Aorta (tissue), 5 donors: ENCODE measurements around the gene ACYP1. TPM values are rescaled to one million over a fixed set of nuclear protein-coding genes. Genes with fewer than 3 reads are reported as not detected.

Experiments
- ATAC-seq: fragments of 200-7000 bp; cut with Tn5 transposase; one replicate; pipeline ENCODE4 v1.9.1; 2022; ENCODE audit warnings: moderate library complexity; ENCODE audit not compliant: low FRiP score
- DNase-seq, 2 donors: peaks; one replicate each; pipeline ENCODE4 v3.0.0-alpha.2; 2020
- H3K27ac ChIP-seq, 2 donors: one replicate each; pipeline ENCODE4 v1.5.1; 2013; ENCODE audit warnings: low read length in 2 of 2, mild to moderate bottlenecking in 2 of 2, moderate library complexity in 2 of 2, control low read depth in 1 of 2, inconsistent platforms in 1 of 2, low read depth in 1 of 2
- H3K27me3 ChIP-seq, 2 donors: one replicate each; pipeline ENCODE4 v1.6.1; 2013; ENCODE audit warnings: control low read depth in 1 of 2, low read length in 1 of 2, mild to moderate bottlenecking in 1 of 2, moderate library complexity in 1 of 2; ENCODE audit not compliant: insufficient read depth in 2 of 2, control insufficient read depth in 1 of 2
- H3K36me3 ChIP-seq, 2 donors: one replicate each; pipeline ENCODE4 v1.6.1; 2013; ENCODE audit warnings: control low read depth in 1 of 2, low read length in 1 of 2, mild to moderate bottlenecking in 1 of 2; ENCODE audit not compliant: insufficient read depth in 2 of 2, control insufficient read depth in 1 of 2
- H3K4me1 ChIP-seq, 2 donors: one replicate each; pipeline ENCODE4 v1.6.1; 2013; ENCODE audit warnings: low read length in 2 of 2, control low read depth in 1 of 2, mild to moderate bottlenecking in 1 of 2, moderate library complexity in 1 of 2; ENCODE audit not compliant: insufficient read depth in 2 of 2, control insufficient read depth in 1 of 2
- H3K4me3 ChIP-seq, 2 donors: one replicate each; pipeline ENCODE4 v1.5.1; 2013; ENCODE audit warnings: low read length in 2 of 2, control low read depth in 1 of 2, mild to moderate bottlenecking in 1 of 2
- H3K9me3 ChIP-seq: one replicate; pipeline ENCODE4 v1.6.1; 2013; ENCODE audit warnings: mild to moderate bottlenecking, low read length; ENCODE audit not compliant: control insufficient read depth
- WGBS, 2 donors: extraction: QIAGEN DNeasy Blood & Tissue Kit; methylation state at CpG; one replicate each; pipeline ENCODE4 v1.1.7; 2013; 5-methylcytosine and 5-hydroxymethylcytosine counted together
- intact Hi-C, 2 donors: fragments of 100-400 bp; cut with DNase I; formaldehyde crosslinking; loops; one replicate each; pipeline versions ENCODE4 v1.14.2 to v1.15.0; 2022
- long read RNA-seq, 2 donors: library from polyadenylated mRNA; unstranded; transcript quantifications; one replicate each; pipeline ENCODE4 v2.0.0, GENCODE V29; 2020 to 2021
- polyA plus RNA-seq, 2 donors: library from polyadenylated mRNA; stranded (reverse); fragments of 200-250 nt; gene quantifications; one replicate each; pipeline ENCODE4 v1.2.3, GENCODE V29; 2013
- total RNA-seq, 2 donors: library from RNA; stranded (reverse); fragmentation: NEBNext Ultra II Directional; extraction: Animal tissue kit (Norgen Biotek cat#: 25700); gene quantifications; one replicate each; pipeline ENCODE4 v1.2.1, GENCODE V29; 2021
- donor health status: healthy with polysubstance abuse.
- donor health status: Bipolar disorder and iron deficiency.
- donor health status: DM: no; HTN: no; CAD: no.
- donor health status: DM: no; HTN: no; CAD: no.
- donor health status: DM: yes; HTN: yes; CAD: no.

The ACYP1 gene
- total RNA-seq: 10 to 100 TPM; 10.5 to 23.9 TPM
- polyA plus RNA-seq: 10 to 100 TPM; 11.3 to 21.6 TPM
- long read RNA-seq, donor 1, partial matches to known transcripts: 0 of 3 reads
- long read RNA-seq, donor 1, other reads (novel, unspliced or antisense): 2 of 3 reads
- long read RNA-seq, donor 2, partial matches to known transcripts: 0 of 5 reads
- long read RNA-seq, donor 2, other reads (novel, unspliced or antisense): 2 of 5 reads

- DNase-seq: peak; percentile 94 to 97
- no peaks in the 10 kb centered on the region for H3K27me3 ChIP-seq
- H3K27ac ChIP-seq: no peak within 1 kb of the TSS
- intact Hi-C loops: loop anchor here in 1 of 2 donors (10.0 kb wide), 1 partner anchor 119 kb away; no protein-coding TSS in a partner anchor
- H3K36me3 ChIP-seq: no peaks in the 10 kb centered on the region
- no peaks in the 10 kb centered on the region for H3K9me3 ChIP-seq
- peak within 1 kb of the TSS; percentile 56 to 82 for H3K4me3 ChIP-seq
- peaks cover 0 to 2% of the 10 kb centered on the region in 2 donors for H3K4me1 ChIP-seq
- WGBS, 2 donors: 1% methylated on average over 34 of the region's 34 CpGs
- ATAC-seq: peak; percentile 96
Measured at GRCh38 chr14:75063491-75064204, at the start of gene ACYP1. Gene ACYP1 (minus strand): TSS chr14:75064024. CDS start chr14:75063553, 471 bp downstream.

- 79 to 88% methylated on average over 2 of the region's 2 CpGs for WGBS, 2 donors
- intact Hi-C loops: no loop called here
- DNase-seq (no peak), ATAC-seq (no peak)
- H3K4me3 ChIP-seq: no peak overlapping the region
- H3K9me3 ChIP-seq: no peaks in the 10 kb centered on the region
- peaks cover 17 to 33% of the 10 kb centered on the region in 2 donors for H3K36me3 ChIP-seq
- no peaks in the 10 kb centered on the region for H3K27me3 ChIP-seq
- H3K27ac ChIP-seq: no peak overlapping the region
- H3K4me1 ChIP-seq: no peaks in the 10 kb centered on the region
Measured at GRCh38 chr14:75109877-75110276, 46.1 kb upstream of the ACYP1 start.

GRCh38 chr14:75107186-75107585 is 43.4 kb upstream of the ACYP1 start:
- H3K36me3 ChIP-seq: peaks cover 14 to 25% of the 10 kb centered on the region in 2 donors

GRCh38 chr14:75101491-75101890 is 37.7 kb upstream of the ACYP1 start:
- Histone ChIP-seq H3K36me3 (peaks cover 7 to 15% of the 10 kb centered on the region in 2 donors), H3K27ac (no peak overlapping the region), H3K9me3 (no peaks in the 10 kb centered on the region), H3K4me3 (no peak overlapping the region), H3K27me3 (no peaks in the 10 kb centered on the region), H3K4me1 (no peaks in the 10 kb centered on the region)
- intact Hi-C loops: no loop called here
- no peak for DNase-seq
- WGBS, 2 donors: 80 to 88% methylated on average over 4 of the region's 4 CpGs
- no peak for ATAC-seq

More at GRCh38 chr14:75107186-75107585, 43.4 kb upstream of the ACYP1 start:
- 57 to 76% methylated on average over 3 of the region's 3 CpGs for WGBS, 2 donors
- Histone ChIP-seq H3K9me3 (no peaks in the 10 kb centered on the region), H3K27me3 (no peaks in the 10 kb centered on the region), H3K4me1 (no peaks in the 10 kb centered on the region), H3K4me3 (no peak overlapping the region), H3K27ac (no peak overlapping the region)
- no peak for ATAC-seq
- DNase-seq: no peak
- intact Hi-C loops: no loop called here

- Histone ChIP-seq H3K4me1 (no peaks in the 10 kb centered on the region), H3K27ac (no peak overlapping the region), H3K4me3 (no peak overlapping the region), H3K36me3 (peaks cover 5 to 16% of the 10 kb centered on the region in 2 donors), H3K9me3 (no peaks in the 10 kb centered on the region), H3K27me3 (no peaks in the 10 kb centered on the region)
- ATAC-seq (no peak), DNase-seq (no peak)
- intact Hi-C loops: no loop called here
- 44 to 45% methylated on average over 1 of the region's 1 CpG for WGBS, 2 donors
Measured at GRCh38 chr14:75098682-75099081, 34.9 kb upstream of the ACYP1 start.

- DNase-seq: no peak
- peaks cover 4 to 16% of the 10 kb centered on the region in 2 donors for H3K36me3 ChIP-seq
- no peaks in the 10 kb centered on the region for H3K9me3 ChIP-seq
- no peaks in the 10 kb centered on the region for H3K27me3 ChIP-seq
- intact Hi-C loops: no loop called here
- no peak for ATAC-seq
- H3K27ac ChIP-seq: no peak overlapping the region
- no peaks in the 10 kb centered on the region for H3K4me1 ChIP-seq
- H3K4me3 ChIP-seq: no peak overlapping the region
Measured at GRCh38 chr14:75098212-75098611, 34.4 kb upstream of the ACYP1 start.

GRCh38 chr14:75096959-75097358 is 33.1 kb upstream of the ACYP1 start:
- Histone ChIP-seq H3K27ac (no peak overlapping the region), H3K4me1 (no peaks in the 10 kb centered on the region), H3K27me3 (no peaks in the 10 kb centered on the region), H3K9me3 (no peaks in the 10 kb centered on the region), H3K4me3 (no peak overlapping the region), H3K36me3 (peaks cover 4 to 16% of the 10 kb centered on the region in 2 donors)
- WGBS, 2 donors: 79 to 84% methylated on average over 6 of the region's 6 CpGs
- ATAC-seq: no peak
- intact Hi-C loops: no loop called here
- DNase-seq: no peak

GRCh38 chr14:75095690-75096089 is 31.9 kb upstream of the ACYP1 start:
- H3K36me3 ChIP-seq: peaks cover 5 to 13% of the 10 kb centered on the region in 2 donors
- no peaks in the 10 kb centered on the region for H3K9me3 ChIP-seq
- intact Hi-C loops: no loop called here
- no peaks in the 10 kb centered on the region for H3K4me1 ChIP-seq
- DNase-seq (no peak), ATAC-seq (no peak)
- WGBS, 2 donors: 92% methylated on average over 4 of the region's 4 CpGs
- H3K27me3 ChIP-seq: no peaks in the 10 kb centered on the region
- no peak overlapping the region for H3K27ac ChIP-seq
- H3K4me3 ChIP-seq: no peak overlapping the region

- H3K4me1 ChIP-seq: no peaks in the 10 kb centered on the region
- no peaks in the 10 kb centered on the region for H3K9me3 ChIP-seq
- DNase-seq (no peak), ATAC-seq (no peak)
- no peaks in the 10 kb centered on the region for H3K27me3 ChIP-seq
- H3K4me3 ChIP-seq: no peak overlapping the region
- no peak overlapping the region for H3K27ac ChIP-seq
- 87% methylated on average over 3 of the region's 3 CpGs for whole genome bisulfite sequencing, 2 donors
- intact Hi-C loops: no loop called here
- H3K36me3 ChIP-seq: peaks cover 5 to 16% of the 10 kb centered on the region in 2 donors
Measured at GRCh38 chr14:75094896-75095295, 31.1 kb upstream of the ACYP1 start.
